ENCODE results near the gene RFC2.
"Not testable (repeated sequence)": the region's sequence is repeated elsewhere in the genome, so short reads cannot be mapped to it uniquely, and the experiment has no call there.

Gene RFC2

DNA sequence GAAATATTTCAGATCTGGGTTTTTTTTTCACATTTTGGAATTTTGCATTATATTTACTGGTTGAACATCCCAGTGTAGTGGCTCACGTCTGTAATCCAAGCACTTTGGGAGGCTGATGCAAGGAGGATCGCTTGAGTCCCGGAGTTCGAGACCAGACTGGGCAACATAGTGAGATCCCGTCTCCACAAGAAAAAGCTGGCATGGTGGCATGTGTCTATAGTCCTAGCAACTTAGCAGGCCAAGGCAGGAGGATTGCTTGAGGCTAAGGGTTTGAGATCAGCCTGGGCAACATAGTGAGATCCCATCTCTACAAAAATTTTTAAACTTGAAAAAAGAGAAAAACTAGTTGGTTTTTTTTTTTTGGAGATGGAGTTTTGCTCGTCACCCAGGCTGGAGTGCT, 6.0 kb downstream of the RFC2 start:
- DNase-seq (ENCODE audit: low spot score), result no peak

DNA sequence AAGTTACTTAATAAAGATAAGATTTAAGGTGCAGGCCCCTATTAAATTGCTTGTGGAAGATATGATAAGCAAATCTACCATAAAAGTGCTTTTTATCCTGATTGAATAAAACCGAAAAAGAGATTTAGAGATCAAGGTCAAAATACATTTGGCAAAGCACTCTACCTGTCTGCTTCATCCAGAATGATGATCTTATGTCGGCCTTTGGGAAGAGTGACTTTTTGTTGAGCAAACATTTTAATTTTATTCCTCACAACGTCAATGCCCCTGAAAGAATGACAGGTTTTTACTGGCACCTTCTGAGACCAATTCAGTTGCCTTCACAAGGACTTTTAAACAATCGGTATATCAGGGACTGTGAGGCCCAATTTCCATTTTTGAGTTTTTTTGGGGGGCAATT, 7.7 kb downstream of the RFC2 start:
- no peak for DNase-seq (ENCODE audit: low spot score)

DNA sequence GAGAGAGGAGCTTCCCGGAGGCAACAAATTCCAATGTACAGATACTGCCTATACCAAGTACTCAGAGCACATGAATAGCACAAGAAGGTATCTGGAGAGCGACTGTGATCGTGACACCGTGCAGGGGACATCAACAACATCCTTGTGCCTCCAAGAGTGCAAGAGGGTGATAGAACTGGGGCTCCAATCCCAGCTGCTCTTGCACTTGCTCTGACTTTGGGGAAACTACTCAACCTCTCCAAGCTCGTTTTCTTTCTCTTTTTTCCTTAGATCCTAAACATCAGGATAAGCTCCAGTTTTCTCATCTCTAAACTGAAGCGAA, 12.1 kb downstream of the RFC2 start:
- no peak for DNase-seq (ENCODE audit: low spot score)

DNA sequence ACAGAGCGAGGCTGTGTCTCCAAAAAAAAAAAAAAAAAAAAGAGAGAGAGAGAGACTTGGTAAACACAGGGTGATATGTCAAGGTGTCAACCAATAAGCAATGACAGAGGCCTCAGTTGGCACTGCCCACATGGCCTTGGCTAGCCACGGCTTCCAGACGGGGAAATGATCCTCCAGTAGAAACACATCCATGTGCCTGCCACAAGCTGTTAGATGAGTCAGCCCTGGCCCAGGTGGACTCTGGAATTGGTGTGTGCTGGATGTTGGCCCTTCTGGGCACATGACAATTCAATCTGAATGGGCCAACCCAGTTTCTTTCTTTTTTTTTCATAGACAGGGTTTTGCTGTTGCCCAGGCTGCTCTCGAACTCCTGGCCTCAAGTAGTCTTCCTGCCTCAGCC, 13.7 kb downstream of the RFC2 start:
- DNase-seq (ENCODE audit: low spot score), result no peak

DNA sequence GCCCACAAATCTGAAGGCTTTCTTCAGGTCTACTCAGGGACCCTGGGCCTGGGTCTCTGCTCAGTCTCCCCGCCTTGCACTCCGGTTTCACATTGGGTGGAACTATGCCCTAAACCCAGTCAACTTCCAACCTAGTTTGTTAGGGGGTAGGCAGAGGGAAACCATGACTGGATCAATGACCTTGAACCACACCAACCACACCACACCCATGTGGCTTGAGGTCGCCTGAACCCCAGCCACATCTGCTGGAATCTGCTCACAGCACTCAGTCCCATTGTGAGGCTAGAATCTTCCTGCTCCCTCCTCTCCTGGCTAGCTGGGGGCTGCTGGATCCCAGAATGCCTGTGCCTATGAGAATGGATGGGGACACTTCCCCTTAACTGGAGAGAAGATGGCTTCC, 17.9 kb downstream of the RFC2 start:
- DNase-seq (ENCODE audit: low spot score), result no peak

DNA sequence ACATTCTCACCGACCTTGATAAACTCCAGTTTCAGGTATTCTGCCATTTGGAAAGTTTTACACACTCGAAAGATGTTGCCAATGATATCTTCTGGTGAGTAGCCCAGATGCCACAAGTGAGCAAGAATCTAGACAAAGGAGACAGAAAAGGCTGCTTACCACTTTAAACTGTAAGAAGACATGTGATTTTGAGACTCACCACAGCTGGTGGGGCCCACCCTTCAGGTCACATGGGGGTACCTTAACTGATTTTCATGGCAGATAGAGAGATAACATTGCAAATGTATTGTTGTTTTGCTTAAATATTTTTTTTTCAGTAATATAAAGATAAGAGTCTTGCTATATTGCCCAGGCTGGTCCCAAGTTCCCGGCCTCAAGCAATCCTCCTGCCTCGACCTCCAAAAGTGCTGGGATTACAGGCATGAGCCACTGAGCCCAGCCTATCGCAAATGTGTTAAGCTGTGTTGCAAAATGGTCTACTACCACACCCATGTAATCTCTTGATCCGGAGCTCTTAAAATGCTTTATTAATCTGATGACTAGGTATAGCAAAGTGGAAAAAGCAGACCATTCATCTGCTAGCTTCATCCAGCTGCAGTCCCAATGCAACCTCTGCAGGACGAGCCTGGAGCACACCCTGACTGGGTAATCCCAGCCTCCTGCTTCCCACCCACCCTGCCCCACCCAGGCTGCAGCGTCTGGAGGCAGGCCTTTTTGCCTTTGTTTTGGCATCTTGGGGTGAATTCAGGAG, 18.5 kb downstream of the RFC2 start:
- no peak for DNase-seq (ENCODE audit: low spot score)

DNA sequence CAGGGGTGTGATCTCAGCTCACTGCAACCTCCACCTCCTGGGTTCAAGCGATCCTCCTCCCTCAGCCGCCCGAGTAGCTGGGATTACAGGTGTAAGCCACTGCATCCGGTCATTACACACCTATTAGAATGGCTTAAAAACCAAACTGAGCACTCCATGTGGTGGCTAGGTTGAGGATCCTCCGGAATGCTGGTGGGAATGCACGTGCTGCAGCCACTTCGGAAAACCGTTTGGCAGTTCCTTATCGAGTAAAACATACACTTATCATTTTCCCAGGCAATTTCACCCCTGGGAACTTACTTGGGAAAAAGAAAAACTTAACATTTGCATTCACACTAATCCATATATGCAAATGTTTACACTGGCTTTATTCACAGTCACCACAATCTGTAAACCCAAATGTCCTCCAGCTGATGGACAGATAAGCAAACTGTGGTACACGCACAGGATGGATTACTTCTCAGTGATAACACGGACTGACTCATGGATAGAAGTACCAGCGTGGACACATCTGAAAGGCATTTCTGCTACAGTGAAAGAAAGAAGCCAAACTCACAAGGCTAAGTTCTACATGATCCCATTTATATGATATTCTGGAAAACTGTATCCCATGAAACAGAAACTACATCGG, 20.4 kb downstream of the RFC2 start:
- no peak for DNase-seq (ENCODE audit: low spot score)

DNA sequence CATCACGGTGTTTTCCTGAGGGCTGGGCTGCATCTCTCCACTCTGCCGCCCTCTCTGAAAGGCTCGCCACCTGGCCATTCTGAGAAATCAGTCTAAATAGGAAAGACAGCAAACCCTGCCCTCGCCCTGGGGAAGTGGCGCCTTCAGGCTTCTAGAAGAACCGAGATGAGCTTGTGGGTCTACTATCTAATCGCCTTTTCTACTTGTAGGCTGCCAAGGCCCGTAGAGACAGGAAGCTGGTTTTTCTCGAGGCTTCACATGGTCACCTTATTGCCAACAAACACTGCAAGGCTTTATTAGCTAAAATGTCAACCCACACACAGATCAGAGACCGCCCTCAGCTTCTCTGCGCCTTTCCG, 23.0 kb downstream of the RFC2 start:
- no peak for DNase-seq (ENCODE audit: low spot score)

DNA sequence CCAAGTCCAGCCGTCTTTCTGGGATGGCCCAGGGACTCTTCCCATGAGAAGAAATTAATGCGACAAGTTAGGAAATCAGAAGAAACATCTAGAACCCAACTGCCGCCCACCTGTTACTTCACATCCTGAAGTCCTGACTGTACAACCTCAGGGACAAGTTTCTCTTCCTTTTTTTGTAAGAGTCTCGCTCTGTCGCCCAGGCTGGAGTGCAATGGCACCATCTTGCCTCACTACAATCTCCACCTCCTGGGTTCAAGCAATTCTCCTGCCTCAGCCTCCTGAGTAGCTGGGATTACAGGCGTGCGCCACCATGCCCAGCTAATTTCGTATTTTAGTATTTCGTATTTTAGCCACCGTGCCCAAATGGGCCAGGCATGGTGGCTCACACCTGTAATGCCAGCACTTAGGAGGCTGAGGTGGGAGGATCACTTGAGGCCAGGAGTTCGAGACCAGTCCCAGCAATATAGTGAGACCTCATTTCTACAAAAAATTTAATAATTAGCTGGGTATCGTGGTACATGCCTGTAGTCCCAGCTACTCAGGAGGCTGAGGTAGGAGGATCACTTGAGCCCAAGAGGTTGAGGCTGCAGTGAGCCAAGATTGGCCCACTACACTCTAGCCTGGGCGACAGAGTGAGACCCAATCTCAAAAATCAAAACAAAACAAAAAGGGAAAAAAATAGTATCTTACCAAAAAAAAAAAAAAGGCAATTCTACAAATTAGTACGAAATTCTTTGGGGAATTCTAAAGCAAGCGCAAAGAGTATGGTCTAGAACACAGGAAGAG, 23.6 kb downstream of the RFC2 start:
- DNase-seq (ENCODE audit: low spot score), result no peak

DNA sequence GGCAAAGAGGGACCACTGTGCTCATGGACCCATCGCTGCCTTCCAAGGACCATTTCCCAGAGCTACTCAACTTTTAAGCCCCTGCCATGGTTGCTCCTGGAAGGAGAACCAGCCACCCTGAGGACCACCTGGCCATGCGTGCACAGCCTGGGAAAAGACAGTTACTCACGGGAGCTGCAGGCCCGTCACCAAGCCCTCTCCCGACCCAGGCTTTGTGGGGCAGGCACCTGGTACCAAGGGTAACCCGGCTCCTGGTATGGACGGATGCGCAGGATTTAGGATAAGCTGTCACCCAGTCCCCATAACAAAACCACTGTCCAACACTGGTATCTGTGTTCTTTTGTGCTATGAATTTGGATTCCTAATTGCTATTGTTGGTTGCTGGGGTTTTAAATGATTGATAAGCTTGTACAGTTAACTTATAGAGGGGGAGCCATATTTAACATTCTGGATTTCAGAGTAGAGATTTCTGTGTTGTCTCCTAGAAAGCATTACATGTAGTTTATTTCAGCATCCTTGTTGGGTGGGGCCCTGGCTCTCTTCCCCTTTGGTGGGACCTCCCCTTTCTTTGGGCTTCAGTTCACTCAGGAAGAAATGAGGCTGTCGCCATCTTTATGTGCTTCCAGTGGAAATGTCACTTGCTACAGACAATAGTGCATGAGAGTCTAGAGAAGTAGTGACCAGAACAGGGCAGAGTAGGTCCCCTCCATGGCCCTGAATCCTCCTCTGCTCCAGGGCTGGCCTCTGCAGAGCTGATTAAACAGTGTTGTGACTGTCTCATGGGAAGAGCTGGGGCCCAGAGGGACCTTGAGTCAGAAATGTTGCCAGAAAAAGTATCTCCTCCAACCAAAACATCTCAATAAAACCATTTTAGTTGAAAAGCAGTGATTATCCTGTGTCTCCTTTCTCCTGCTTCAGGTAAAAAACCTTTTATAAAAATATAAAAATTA, 25.0 kb downstream of the RFC2 start:
- no peak for DNase-seq (ENCODE audit: low spot score)

DNA sequence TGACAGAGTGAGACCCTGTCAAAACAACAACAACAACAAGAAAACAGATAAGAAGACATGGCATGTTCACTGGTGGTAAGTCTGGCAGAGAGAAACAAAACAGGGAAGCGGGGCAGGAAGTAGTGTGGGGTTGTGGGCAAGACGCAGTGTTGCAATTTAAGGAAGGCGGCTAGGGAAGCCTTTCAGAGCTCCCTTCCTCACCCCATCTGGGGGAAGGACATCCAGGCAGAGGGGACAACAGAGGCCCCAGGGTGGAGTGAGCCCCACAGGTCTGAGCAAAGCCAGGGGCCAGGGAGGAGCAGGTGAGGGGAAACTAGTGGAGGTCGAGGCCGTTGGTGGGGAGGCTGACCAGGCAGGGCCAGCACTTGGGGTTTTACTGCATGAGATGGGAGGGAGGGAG, 27.6 kb downstream of the RFC2 start:
- DNase-seq (ENCODE audit: low spot score), result peak; percentile 9

DNA sequence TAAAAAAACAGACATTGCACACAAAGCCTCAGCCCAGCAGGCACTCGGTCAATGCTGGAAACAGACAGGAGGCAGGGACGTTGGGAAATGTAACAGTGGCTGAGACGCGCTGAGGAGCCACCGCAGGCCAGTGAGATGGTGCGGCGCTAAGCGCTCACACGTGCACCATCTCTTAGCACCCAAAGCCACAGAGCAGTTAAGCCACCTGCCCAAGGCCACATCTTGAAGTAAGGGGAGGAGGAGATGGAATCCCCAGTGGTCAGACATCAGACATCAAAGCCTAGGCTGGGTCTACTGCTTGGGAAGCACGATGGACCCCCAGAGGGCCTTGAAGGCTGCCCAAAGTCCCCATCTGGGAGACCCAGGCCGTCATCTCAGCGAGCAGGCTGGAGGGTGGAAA, 28.8 kb downstream of the RFC2 start:
- DNase-seq (ENCODE audit: low spot score), result no peak

DNA sequence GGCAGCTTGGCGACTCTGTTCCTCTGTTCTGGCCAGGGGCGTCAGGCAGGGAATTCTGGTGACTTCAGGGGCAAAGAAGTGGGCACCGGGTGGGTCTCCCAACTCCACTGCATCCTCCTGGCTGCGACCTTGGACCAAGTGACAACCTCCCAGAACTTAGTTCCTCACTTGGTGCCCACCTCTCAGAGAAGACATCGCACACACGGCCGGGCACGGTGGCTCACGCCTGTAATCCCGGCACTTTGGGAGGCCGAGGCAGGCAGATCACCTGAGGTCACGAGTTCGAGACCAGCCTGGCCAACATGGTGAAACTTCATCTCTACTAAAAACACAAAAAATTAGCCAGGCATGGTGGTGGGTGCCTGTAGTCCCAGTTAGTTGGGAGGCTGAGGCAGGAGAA, 29.3 kb downstream of the RFC2 start:
- DNase-seq (ENCODE audit: low spot score), result not testable (repeated sequence)

DNA sequence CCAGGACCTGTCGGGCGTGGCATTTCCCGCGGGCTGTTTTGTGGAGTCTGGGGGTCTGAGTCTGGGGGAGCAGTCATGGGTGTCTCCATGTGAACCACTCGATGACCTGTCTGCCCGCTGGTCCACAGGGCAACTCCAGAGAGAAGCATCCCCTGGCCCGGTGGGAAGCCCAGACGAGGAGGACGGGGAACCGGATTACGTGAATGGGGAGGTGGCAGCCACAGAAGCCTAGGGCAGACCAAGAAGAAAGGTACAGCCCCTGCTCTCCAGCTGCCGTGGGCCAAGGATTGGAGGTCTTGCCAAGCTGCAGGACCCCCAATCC, 29.7 kb downstream of the RFC2 start:
- no peak for DNase-seq (ENCODE audit: low spot score)

DNA sequence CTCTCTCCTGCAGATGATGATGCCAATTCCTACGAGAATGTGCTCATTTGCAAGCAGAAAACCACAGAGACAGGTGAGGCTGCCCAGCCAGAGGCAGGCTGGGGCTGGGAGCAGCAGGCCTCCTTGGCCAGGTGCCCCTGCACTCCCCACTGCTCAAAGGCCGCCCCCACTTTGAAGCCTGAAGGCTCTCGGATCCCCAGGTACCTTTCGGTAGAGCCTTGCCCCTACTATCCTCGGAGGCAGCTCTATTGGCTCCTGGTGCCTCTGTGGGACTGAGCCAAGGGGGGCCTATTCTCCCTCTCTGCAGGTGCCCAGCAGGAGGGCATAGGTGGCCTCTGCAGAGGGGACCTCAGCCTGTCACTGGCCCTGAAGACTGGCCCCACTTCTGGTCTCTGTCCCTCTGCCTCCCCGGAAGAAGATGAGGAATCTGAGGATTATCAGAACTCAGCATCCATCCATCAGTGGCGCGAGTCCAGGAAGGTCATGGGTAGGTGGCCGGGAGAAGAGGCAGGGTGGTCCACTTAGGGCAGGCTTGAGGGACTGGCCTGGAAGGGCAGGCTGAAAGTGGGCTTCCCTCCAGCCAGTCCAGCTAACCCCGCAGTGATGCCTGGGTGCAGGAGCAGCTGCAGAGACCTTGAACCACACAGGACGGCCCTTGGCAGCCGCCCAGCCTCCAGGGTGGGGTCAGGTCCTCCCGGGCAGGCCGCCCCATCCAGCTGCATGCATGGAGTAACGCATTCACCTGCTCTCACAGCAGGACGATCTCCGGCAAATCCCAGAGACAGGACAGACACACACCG, 30.3 kb downstream of the RFC2 start:
- DNase-seq (ENCODE audit: low spot score), result no peak

DNA sequence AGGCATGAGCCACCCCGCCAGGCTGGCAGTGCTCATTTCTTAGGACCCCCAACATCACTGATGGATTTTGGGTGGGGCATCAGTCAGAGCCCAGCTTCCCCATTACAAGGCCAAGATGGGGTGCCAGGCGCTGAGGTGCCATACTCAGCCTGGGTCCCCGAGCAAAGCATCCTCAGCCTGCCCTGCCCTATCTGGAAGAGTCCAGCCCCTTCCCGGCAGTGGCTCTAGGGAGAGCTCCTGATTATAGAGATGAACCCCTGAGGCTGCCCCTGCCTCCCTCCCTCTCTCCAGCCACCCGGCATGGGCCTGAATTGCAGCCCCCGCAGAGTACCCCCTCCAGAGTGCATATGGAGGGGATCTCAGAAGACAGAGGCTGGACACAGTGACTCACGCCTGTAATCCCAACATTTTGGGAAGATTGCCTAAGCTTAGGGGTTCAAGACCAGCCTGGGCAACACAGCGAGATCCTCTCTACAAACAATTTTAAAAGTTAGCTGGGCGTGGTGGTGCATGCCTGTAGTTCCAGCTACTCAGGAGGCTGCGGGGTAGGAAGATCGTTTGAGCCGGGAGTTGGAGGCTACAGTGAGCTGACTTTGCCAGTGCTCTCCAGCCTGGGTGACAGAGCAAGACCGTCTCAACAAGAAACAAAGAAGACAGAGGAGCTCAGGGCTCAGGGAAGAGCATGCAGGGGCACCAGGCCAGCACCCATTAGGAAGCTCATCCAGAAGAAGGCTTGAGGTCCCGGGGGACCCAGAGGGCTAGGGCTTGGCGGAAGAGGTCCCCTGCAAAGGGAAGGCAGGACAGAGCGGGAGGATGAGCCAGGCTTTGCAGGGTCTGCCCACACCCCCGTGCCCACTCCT, 31.1 kb downstream of the RFC2 start:
- DNase-seq (ENCODE audit: low spot score), result no peak

DNA sequence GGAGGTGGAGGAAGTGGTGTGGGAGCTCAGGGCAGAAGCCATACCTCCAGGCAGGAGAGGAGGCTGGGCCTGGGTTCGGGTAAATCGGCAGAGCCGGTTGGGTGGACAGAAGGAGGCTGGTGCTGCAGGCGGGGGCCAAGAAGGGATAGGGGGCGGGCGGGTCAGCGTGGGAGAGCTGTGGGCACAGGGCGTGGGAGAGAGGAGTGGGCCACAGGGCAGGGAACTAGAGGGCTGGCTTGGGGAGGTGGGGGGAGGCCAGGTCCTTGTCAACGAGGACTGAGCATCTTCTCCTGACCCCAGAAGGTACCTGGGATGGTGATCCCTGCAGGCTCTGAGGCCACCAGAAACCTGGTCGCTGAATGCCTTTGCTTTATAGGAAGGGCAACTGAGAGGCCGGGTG, 32.5 kb downstream of the RFC2 start:
- DNase-seq (ENCODE audit: low spot score), result no peak

DNA sequence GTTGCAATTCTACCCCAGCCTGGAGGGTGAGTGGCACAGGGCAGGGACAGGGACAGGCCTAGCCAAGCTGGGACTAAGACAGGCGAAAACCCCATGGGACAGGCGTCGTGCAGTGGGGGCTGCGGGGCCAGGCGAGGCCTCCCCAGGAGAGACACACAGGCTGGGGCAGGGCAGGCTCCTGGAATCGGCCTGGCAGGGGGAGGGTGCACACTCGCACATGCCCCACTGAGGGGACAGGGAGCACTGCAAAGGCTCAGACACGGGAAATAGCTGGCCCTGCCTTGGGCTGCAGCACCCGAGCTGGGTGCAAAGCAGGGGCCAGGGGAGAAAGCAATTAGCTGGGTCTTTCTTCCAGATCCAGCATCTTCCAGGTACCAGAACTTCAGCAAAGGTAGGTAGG, 34.0 kb downstream of the RFC2 start:
- no peak for DNase-seq (ENCODE audit: low spot score)

DNA sequence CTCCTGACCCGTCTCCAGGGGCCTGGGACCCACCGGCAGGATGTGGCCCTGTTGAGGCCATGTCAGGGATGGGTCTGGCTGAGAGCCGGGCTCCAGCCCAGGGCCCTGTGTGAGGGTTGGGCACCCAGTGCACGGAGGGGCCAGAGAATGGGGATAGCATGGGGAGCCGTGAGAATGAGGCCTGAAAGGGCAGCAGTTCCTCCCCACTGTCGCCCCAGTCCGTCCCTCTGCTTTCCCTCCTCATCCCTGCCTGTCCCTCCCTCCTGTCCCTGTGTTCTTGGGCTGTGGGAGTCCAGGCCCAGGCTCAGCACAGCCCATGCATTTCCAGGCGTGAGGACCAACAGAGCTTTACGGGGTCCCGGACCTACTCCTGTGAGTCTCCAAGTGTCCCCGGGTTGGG, 34.8 kb downstream of the RFC2 start:
- DNase-seq (ENCODE audit: low spot score), result no peak

DNA sequence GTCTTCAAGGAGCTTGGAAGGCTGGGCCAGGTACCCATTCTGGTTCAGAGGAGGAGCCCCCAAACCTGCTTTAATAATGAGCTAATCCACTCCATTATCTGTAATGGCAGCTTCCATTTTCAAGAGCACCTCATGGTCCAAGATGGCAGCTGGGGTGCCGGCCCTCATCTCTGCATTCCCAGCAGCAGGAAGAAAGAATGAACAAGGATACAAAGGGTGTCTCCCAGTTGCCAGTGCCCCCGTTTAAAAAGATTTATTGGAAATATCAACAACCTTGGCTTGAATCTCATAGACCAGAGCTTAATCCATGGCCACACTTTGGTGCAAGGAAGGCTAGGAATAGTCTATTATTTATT, 35.9 kb downstream of the RFC2 start:
- no peak for DNase-seq (ENCODE audit: low spot score)

Measured in CD4-positive, alpha-beta T cell treated with Interleukin-15 for 4 hours (primary cell).